Endothelial cell of umbilical vein (primary cell): ENCODE measurements around the gene MYOZ3. TPM values are rescaled to one million over a fixed set of nuclear protein-coding genes. Genes with fewer than 3 reads are reported as not detected.

Experiments
- BruUV-seq: library from RNA; stranded (reverse); fragments of 400-500 nt; replicated peaks from 2 replicates; lab custom pipeline; 2021; lab: Mats Ljungman, UMichigan
- CTCF ChIA-PET: fragments of 300-600, 350-600 bp; sonication (Branson Sonifier 250); formaldehyde crosslinking; loops from one replicate; lab custom pipeline; 2021; ENCODE audit warnings: antibody characterized with exemption, inconsistent platforms; lab: Charles Lee
- POLR2A ChIA-PET: fragments of 300-600, 350-600 bp; sonication (Branson Sonifier 250); formaldehyde crosslinking; loops from one replicate; lab custom pipeline; 2021; ENCODE audit warnings: antibody characterized with exemption, inconsistent platforms; lab: Charles Lee
- DNase-seq: peaks from one replicate; pipeline ENCODE4 v3.0.0-alpha.2; 2011; ENCODE audit warnings: low read depth, low spot score
- FAIRE-seq: peaks from 2 replicates; lab custom pipeline; 2011; peaks lifted over from hg19 to GRCh38; lab: Jason Lieb, UNC
- H2AFZ ChIP-seq: 2 replicates; pipeline ENCODE4 v1.6.0; 2012; ENCODE audit warnings: low read depth, low read length, control low read depth, inconsistent platforms
- H3K27ac ChIP-seq: 2 replicates; pipeline ENCODE4 v1.5.1; 2011; ENCODE audit warnings: low read depth, mild to moderate bottlenecking, control low read depth, low read length, moderate library complexity; ENCODE audit not compliant: insufficient read depth
- H3K27me3 ChIP-seq, 2 experiments: 2 replicates each; pipeline versions ENCODE4 v1.6.0 to v1.6.1; 2011; ENCODE audit warnings: low read length in 2 of 2, mixed read lengths in 1 of 2; ENCODE audit not compliant: control insufficient read depth in 2 of 2, insufficient read depth in 2 of 2
- H3K36me3 ChIP-seq, 2 experiments: 2 replicates in 1 of 2; 3 replicates in 1 of 2; pipeline ENCODE4 v1.5.1; 2011; ENCODE audit warnings: low read length in 2 of 2, mild to moderate bottlenecking in 1 of 2, moderate library complexity in 1 of 2; ENCODE audit not compliant: control insufficient read depth in 2 of 2, insufficient read depth in 2 of 2; ENCODE audit errors: extremely low read depth in 1 of 2
- H3K4me1 ChIP-seq: 3 replicates; pipeline ENCODE4 v1.5.1; 2011; ENCODE audit warnings: mild to moderate bottlenecking, low read length; ENCODE audit not compliant: control insufficient read depth, insufficient read depth; ENCODE audit errors: extremely low read depth
- H3K4me2 ChIP-seq: 2 replicates; pipeline ENCODE4 v1.6.1; 2011; ENCODE audit warnings: low read length, control low read depth, mixed read lengths; ENCODE audit not compliant: insufficient read depth
- H3K4me3 ChIP-seq, 3 experiments: fragments of 200-600 bp in 1 of 3; sonication (generic), shearing (Covaris generic) in 1 of 3; replicated peaks in 1 of 3; 2 replicates each; pipeline ENCODE4 v1.5.1; 2011 to 2016; ENCODE audit warnings: control low read depth in 3 of 3, low read length in 3 of 3, mild to moderate bottlenecking in 2 of 3, inconsistent platforms in 1 of 3, low read depth in 1 of 3, moderate library complexity in 1 of 3; ENCODE audit not compliant: insufficient read depth in 1 of 3
- H3K79me2 ChIP-seq: 2 replicates; pipeline ENCODE4 v1.6.0; 2012; ENCODE audit warnings: low read length, inconsistent platforms; ENCODE audit not compliant: control insufficient read depth, insufficient read depth
- H3K9ac ChIP-seq: replicated peaks from 2 replicates; pipeline ENCODE3; 2011; ENCODE audit warnings: low read length, control low read depth; ENCODE audit not compliant: insufficient read depth; ENCODE audit errors: extremely low read depth
- H3K9me1 ChIP-seq: replicated peaks from 3 replicates; pipeline ENCODE4 v1.6.0; 2011; ENCODE audit warnings: mild to moderate bottlenecking, low read length; ENCODE audit not compliant: control insufficient read depth, insufficient read depth; ENCODE audit errors: extremely low read depth
- H3K9me3 ChIP-seq: replicated peaks from 2 replicates; pipeline ENCODE4 v1.5.1; 2012; ENCODE audit warnings: low read length, inconsistent platforms; ENCODE audit not compliant: control insufficient read depth, insufficient read depth
- H4K20me1 ChIP-seq: replicated peaks from 2 replicates; pipeline ENCODE3; 2011; ENCODE audit warnings: mild to moderate bottlenecking, low read length; ENCODE audit not compliant: control insufficient read depth, insufficient read depth; ENCODE audit errors: extremely low read depth
- CTCF ChIP-seq, 2 donors: IDR thresholded peaks; 1 replicate in 1 of 2; 2 replicates in 1 of 2; pipeline ENCODE4 v1.5.1; 2011; ENCODE audit warnings: low read length in 2 of 2, mild to moderate bottlenecking in 2 of 2, moderate library complexity in 2 of 2, control low read depth in 1 of 2, inconsistent platforms in 1 of 2, low read depth in 1 of 2; ENCODE audit not compliant: insufficient read depth in 1 of 2; ENCODE audit errors: extremely low read depth in 1 of 2
- EZH2 ChIP-seq: IDR thresholded peaks from 2 replicates; pipeline ENCODE4 v1.6.1; 2012; ENCODE audit warnings: borderline replicate concordance, low read depth, mild to moderate bottlenecking, moderate library complexity, low read length, inconsistent platforms; ENCODE audit not compliant: severe bottlenecking
- FOS ChIP-seq: IDR thresholded peaks from 2 replicates; pipeline ENCODE4 v1.6.1; 2011; ENCODE audit warnings: mild to moderate bottlenecking, low read length, moderate library complexity, borderline replicate concordance; ENCODE audit not compliant: insufficient read depth
- GATA2 ChIP-seq: IDR thresholded peaks from 2 replicates; pipeline ENCODE4 v1.7.0; 2011; ENCODE audit warnings: low read depth, mild to moderate bottlenecking, moderate library complexity, mixed read lengths, low read length; ENCODE audit not compliant: insufficient read length, insufficient read depth
- JUN ChIP-seq: IDR thresholded peaks from 2 replicates; pipeline ENCODE4 v1.6.1; 2011; ENCODE audit warnings: borderline replicate concordance, low read depth; ENCODE audit not compliant: insufficient read length, insufficient read depth
- MAX ChIP-seq: IDR thresholded peaks from 2 replicates; pipeline ENCODE4 v1.6.1; 2011; ENCODE audit not compliant: insufficient read depth, insufficient read length
- MYC ChIP-seq: IDR thresholded peaks from one replicate; pipeline ENCODE4 v1.6.1; 2011; ENCODE audit warnings: mild to moderate bottlenecking, low read depth, low read length
- POLR2A ChIP-seq: IDR thresholded peaks from 2 replicates; pipeline ENCODE4 v1.6.1; 2012; ENCODE audit warnings: low read depth, mild to moderate bottlenecking, control low read depth, low read length
- POLR2AphosphoS5 ChIP-seq: IDR thresholded peaks from 2 replicates; pipeline ENCODE4 v1.6.1; 2012; ENCODE audit warnings: low read depth, mild to moderate bottlenecking, control low read depth, low read length, moderate library complexity; ENCODE audit not compliant: insufficient read depth
- dilution Hi-C: fragments of 300-500 bp; cut with MboI; formaldehyde crosslinking; loops from one replicate; pipeline ENCODE4 v1.15.0; 2019; ENCODE audit warnings: low sequenced_read_pairs; ENCODE audit not compliant: extremely low pct_ligation_motif_present
- intact Hi-C: fragments of 100-400 bp; cut with micrococcal nuclease; formaldehyde crosslinking; loops from one replicate; pipeline ENCODE4 v1.10.0; 2022
- polyA plus RNA-seq, 4 experiments: library from polyadenylated mRNA; depleted of rRNA in 3 of 4; stranded (reverse) in 3 of 4; unstranded in 1 of 4; fragments of >200 nt; gene quantifications; 2 replicates each; pipeline versions ENCODE4 v1.2.1 to v1.2.3, GENCODE V29; 2011 to 2012; ENCODE audit warnings: missing spikeins in 1 of 4
- total RNA-seq: library from RNA; stranded (reverse); gene quantifications from 2 replicates; pipeline ENCODE4 v1.2.3, GENCODE V29; 2021

Gene MYOZ3
- total and polyA plus RNA-seq, 2 donors (not counting 3 experiments of a cell fraction or from before 2014, with no cell fraction given), result 0.43 to 1.1 TPM

GRCh38 chr5:150665044-150665443 lies 4.0 kb downstream of the MYOZ3 start:
- no peak overlapping the region for H3K27ac ChIP-seq
- H3K4me2 ChIP-seq, result no peak overlapping the region
- H3K36me3 ChIP-seq, result no peaks in the 10 kb centered on the region
- no peak overlapping the region for H2AFZ ChIP-seq
- POLR2A ChIA-PET, result interaction anchor here (0.7 kb wide), 1 partner anchor 280 kb away, joined by 3 read pairs; no protein-coding TSS in a partner anchor
- H3K9me3 ChIP-seq, result no peaks in the 10 kb centered on the region
- peaks cover 22 to 28% of the 10 kb centered on the region in 2 experiments for H3K27me3 ChIP-seq
- H3K4me3 ChIP-seq, result no peak overlapping the region
- dilution Hi-C loops, result no loop called here
- H3K9me1 ChIP-seq, result no peaks in the 10 kb centered on the region
- intact Hi-C loops, result no loop called here
- FAIRE-seq, result no peak
- DNase-seq, result no peak
- CTCF ChIA-PET, result no interaction called here
- no peak overlapping the region for H3K9ac ChIP-seq
- H3K79me2 ChIP-seq, result no peaks in the 10 kb centered on the region
- no peaks in the 10 kb centered on the region for H4K20me1 ChIP-seq
- TF ChIP-seq EZH2 (no peak), MYC (no peak), MAX (no peak), CTCF (IDR thresholded peaks at IDR 0.05; ENCODE audit: extremely low read depth in 1 of 2, insufficient read depth in 1 of 2, low read depth in 1 of 2, low read length in 2 of 2) (no peak), FOS (no peak), JUN (no peak), POLR2AphosphoS5 (no peak), GATA2 (no peak), POLR2A (no peak)
- H3K4me1 ChIP-seq, result no peaks in the 10 kb centered on the region
- BruUV-seq, result no TSS peak
